HepG2 (cell line): ENCODE measurements around the gene DGKD. TPM values are rescaled to one million over a fixed set of nuclear protein-coding genes. Genes with fewer than 3 reads are reported as not detected.

Experiments
- HOXA9 ChIP-seq: sonication (generic); formaldehyde crosslinking; IDR thresholded peaks from 2 replicates; pipeline ENCODE4 v1.8.1; 2022; ENCODE audit warnings: missing genetic modification reagents, mild to moderate bottlenecking, moderate library complexity, borderline replicate concordance
- IRF2 ChIP-seq: IDR thresholded peaks from 2 replicates; pipeline ENCODE4 v1.6.1; 2018; ENCODE audit warnings: missing genetic modification reagents, missing compliant biosample characterization
- IRX3 ChIP-seq: sonication (generic); formaldehyde crosslinking; IDR thresholded peaks from 2 replicates; pipeline ENCODE4 v1.8.1; 2023; ENCODE audit warnings: mild to moderate bottlenecking, low read depth, missing genetic modification reagents, borderline replicate concordance
- MEF2D ChIP-seq: sonication (generic); formaldehyde crosslinking; IDR thresholded peaks from 2 replicates; pipeline ENCODE4 v1.5.1; 2020; ENCODE audit warnings: mild to moderate bottlenecking, missing genetic modification reagents
- POLR2AphosphoS2 ChIP-seq: IDR thresholded peaks from 2 replicates; pipeline ENCODE4 v1.6.1; 2011; ENCODE audit warnings: low read depth, low read length, improper control_type of control experiment
- TBX2 ChIP-seq: sonication (generic); formaldehyde crosslinking; IDR thresholded peaks from 2 replicates; pipeline ENCODE4 v1.5.0; 2020; ENCODE audit warnings: missing genetic modification reagents, mild to moderate bottlenecking, borderline replicate concordance
- ZBTB7A ChIP-seq: sonication (generic); formaldehyde crosslinking; IDR thresholded peaks from 2 replicates; pipeline ENCODE4 v1.8.0; 2022; ENCODE audit warnings: mild to moderate bottlenecking, missing genetic modification reagents
- ZNF160 ChIP-seq: sonication (generic); formaldehyde crosslinking; IDR thresholded peaks from 2 replicates; pipeline ENCODE4 v1.8.0; 2022; ENCODE audit warnings: mild to moderate bottlenecking, inconsistent platforms, missing genetic modification reagents
- ZNF552 ChIP-seq: sonication (generic); formaldehyde crosslinking; IDR thresholded peaks from 2 replicates; pipeline ENCODE4 v1.9.0; 2022; ENCODE audit warnings: missing genetic modification reagents, mild to moderate bottlenecking, borderline replicate concordance
- ZNF83 ChIP-seq: sonication (generic); formaldehyde crosslinking; IDR thresholded peaks from 2 replicates; pipeline ENCODE4 v1.4.0; 2020; ENCODE audit warnings: missing genetic modification reagents, mild to moderate bottlenecking, borderline replicate concordance
- ZSCAN9 ChIP-seq: IDR thresholded peaks from 2 replicates; pipeline ENCODE4 v1.6.1; 2016; ENCODE audit warnings: borderline replicate concordance
- polyA plus RNA-seq, 8 experiments: library from polyadenylated mRNA; depleted of rRNA in 3 of 8; stranded (reverse) in 7 of 8; unstranded in 1 of 8; fragments of >200 nt; fragmentation: Illumina TruSeq in 4 of 8; extraction: Trizol in 4 of 8; gene quantifications; 2 replicates each; pipeline versions ENCODE4 v1.2.1 to v1.2.3, GENCODE V29; 2011 to 2016; ENCODE audit warnings: low read depth in 4 of 8, missing spikeins in 1 of 8, mixed read lengths in 1 of 8; ENCODE audit not compliant: insufficient read depth in 1 of 8
- total RNA-seq, 5 experiments: library from RNA; depleted of rRNA; stranded (reverse); fragments of >200 nt; fragmentation: Illumina TruSeq; extraction: Trizol; gene quantifications; 2 replicates each; pipeline ENCODE4 v1.2.3, GENCODE V29; 2016; ENCODE audit warnings: low read depth in 1 of 5
- TF ChIP-seq, protein P1 (sequence below): sonication (generic); formaldehyde crosslinking; IDR thresholded peaks from 2 replicates; pipeline ENCODE4 v1.4.0; 2020; ENCODE audit warnings: missing genetic modification reagents
- TF ChIP-seq, protein P2 (sequence below): IDR thresholded peaks from 2 replicates; pipeline ENCODE4 v1.6.1; 2016; ENCODE audit warnings: low read depth, control low read depth
- TF ChIP-seq, protein P3 (sequence below): sonication (generic); formaldehyde crosslinking; IDR thresholded peaks from 2 replicates; pipeline ENCODE4 v1.4.0; 2020; ENCODE audit warnings: mild to moderate bottlenecking, missing genetic modification reagents, borderline replicate concordance
- TF ChIP-seq, protein P4 (sequence below): IDR thresholded peaks from 2 replicates; pipeline ENCODE4 v1.6.1; 2016; ENCODE audit warnings: missing compliant biosample characterization, missing genetic modification reagents, borderline replicate concordance
- TF ChIP-seq, protein P5 (sequence below): IDR thresholded peaks from 2 replicates; pipeline ENCODE4 v1.6.1; 2016; ENCODE audit warnings: low read depth, borderline replicate concordance

The DGKD gene
- total and polyA plus RNA-seq, 2 of the 13 experiments (the other 11 are each of a cell fraction or from before 2014, with no cell fraction given), result 24.5 to 33.2 TPM

DNA sequence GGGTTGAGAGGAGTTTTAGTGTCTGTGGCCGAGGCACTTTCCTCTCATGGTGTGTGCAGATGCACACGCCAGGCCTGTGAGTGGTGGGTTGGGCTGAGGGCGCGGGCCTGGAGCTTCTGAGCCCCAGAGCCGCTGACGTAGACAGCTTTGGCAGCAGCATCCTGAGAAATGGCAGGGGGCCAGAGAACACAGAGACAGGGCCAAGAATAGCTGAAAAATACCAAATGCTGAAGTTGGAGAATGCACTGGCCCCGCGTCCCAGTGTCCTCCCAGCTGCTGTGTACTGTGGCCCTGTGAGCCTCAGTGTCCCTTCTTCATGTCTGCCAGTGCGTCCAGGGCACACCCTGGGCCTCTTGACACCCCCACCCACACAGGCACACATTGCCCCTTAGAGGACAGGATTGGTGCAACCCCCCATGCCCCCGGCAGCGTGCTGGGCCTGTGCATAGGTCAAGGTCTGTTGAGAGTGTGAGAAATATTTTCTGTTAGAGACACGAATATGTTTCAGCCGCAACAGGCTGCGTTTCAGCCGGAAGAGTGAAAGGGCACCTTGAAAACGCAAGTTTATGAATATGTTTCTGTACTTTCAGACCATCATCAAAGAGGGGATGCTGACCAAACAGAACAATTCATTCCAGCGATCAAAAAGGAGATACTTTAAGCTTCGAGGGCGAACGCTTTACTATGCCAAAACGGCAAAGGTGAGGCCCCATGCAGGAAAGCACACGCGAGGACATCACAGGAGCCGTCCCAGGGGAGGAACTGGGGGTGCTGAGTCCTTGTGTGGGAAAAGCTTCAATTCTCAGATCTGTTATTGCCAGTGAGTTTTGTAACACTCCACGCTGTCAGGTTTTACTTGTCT is 33.6 kb downstream of the DGKD start (continued):
- TF ChIP-seq, protein P1, sequence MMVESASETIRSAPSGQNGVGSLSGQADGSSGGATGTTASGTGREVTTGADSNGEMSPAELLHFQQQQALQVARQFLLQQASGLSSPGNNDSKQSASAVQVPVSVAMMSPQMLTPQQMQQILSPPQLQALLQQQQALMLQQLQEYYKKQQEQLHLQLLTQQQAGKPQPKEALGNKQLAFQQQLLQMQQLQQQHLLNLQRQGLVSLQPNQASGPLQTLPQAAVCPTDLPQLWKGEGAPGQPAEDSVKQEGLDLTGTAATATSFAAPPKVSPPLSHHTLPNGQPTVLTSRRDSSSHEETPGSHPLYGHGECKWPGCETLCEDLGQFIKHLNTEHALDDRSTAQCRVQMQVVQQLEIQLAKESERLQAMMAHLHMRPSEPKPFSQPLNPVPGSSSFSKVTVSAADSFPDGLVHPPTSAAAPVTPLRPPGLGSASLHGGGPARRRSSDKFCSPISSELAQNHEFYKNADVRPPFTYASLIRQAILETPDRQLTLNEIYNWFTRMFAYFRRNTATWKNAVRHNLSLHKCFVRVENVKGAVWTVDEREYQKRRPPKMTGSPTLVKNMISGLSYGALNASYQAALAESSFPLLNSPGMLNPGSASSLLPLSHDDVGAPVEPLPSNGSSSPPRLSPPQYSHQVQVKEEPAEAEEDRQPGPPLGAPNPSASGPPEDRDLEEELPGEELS (CRISPR knock-in tag), result peak; percentile 59
- TF ChIP-seq ZNF160 (CRISPR knock-in tag), result no peak
- TF ChIP-seq, protein P2, sequence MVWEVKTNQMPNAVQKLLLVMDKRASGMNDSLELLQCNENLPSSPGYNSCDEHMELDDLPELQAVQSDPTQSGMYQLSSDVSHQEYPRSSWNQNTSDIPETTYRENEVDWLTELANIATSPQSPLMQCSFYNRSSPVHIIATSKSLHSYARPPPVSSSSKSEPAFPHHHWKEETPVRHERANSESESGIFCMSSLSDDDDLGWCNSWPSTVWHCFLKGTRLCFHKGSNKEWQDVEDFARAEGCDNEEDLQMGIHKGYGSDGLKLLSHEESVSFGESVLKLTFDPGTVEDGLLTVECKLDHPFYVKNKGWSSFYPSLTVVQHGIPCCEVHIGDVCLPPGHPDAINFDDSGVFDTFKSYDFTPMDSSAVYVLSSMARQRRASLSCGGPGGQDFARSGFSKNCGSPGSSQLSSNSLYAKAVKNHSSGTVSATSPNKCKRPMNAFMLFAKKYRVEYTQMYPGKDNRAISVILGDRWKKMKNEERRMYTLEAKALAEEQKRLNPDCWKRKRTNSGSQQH (CRISPR knock-in tag), result no peak
- TF ChIP-seq MEF2D (CRISPR knock-in tag), result no peak; the same call in 1 of the 2 replicates
- TF ChIP-seq, protein P3, sequence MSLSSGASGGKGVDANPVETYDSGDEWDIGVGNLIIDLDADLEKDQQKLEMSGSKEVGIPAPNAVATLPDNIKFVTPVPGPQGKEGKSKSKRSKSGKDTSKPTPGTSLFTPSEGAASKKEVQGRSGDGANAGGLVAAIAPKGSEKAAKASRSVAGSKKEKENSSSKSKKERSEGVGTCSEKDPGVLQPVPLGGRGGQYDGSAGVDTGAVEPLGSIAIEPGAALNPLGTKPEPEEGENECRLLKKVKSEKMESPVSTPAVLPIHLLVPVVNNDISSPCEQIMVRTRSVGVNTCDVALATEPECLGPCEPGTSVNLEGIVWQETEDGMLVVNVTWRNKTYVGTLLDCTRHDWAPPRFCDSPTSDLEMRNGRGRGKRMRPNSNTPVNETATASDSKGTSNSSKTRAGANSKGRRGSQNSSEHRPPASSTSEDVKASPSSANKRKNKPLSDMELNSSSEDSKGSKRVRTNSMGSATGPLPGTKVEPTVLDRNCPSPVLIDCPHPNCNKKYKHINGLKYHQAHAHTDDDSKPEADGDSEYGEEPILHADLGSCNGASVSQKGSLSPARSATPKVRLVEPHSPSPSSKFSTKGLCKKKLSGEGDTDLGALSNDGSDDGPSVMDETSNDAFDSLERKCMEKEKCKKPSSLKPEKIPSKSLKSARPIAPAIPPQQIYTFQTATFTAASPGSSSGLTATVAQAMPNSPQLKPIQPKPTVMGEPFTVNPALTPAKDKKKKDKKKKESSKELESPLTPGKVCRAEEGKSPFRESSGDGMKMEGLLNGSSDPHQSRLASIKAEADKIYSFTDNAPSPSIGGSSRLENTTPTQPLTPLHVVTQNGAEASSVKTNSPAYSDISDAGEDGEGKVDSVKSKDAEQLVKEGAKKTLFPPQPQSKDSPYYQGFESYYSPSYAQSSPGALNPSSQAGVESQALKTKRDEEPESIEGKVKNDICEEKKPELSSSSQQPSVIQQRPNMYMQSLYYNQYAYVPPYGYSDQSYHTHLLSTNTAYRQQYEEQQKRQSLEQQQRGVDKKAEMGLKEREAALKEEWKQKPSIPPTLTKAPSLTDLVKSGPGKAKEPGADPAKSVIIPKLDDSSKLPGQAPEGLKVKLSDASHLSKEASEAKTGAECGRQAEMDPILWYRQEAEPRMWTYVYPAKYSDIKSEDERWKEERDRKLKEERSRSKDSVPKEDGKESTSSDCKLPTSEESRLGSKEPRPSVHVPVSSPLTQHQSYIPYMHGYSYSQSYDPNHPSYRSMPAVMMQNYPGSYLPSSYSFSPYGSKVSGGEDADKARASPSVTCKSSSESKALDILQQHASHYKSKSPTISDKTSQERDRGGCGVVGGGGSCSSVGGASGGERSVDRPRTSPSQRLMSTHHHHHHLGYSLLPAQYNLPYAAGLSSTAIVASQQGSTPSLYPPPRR, result peak; percentile 79; the same call in 1 of the 2 replicates
- peak; percentile 59; the same call in 1 of the 2 replicates for TF ChIP-seq IRX3
- TF ChIP-seq ZNF83 (CRISPR knock-in tag), result no peak
- peak; percentile 90 for TF ChIP-seq ZBTB7A (CRISPR knock-in tag)
- no peak for TF ChIP-seq POLR2AphosphoS2
- no peak for TF ChIP-seq ZSCAN9
- TF ChIP-seq ZNF552 (CRISPR knock-in tag), result no peak
- peak; percentile 46; the same call in 1 of the 2 replicates for TF ChIP-seq IRF2 (CRISPR knock-in tag)
- TF ChIP-seq, protein P4, sequence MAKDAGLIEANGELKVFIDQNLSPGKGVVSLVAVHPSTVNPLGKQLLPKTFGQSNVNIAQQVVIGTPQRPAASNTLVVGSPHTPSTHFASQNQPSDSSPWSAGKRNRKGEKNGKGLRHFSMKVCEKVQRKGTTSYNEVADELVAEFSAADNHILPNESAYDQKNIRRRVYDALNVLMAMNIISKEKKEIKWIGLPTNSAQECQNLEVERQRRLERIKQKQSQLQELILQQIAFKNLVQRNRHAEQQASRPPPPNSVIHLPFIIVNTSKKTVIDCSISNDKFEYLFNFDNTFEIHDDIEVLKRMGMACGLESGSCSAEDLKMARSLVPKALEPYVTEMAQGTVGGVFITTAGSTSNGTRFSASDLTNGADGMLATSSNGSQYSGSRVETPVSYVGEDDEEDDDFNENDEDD (CRISPR knock-in tag), result peak; percentile 62; the same call in 1 of the 2 replicates
- TF ChIP-seq, protein P5, sequence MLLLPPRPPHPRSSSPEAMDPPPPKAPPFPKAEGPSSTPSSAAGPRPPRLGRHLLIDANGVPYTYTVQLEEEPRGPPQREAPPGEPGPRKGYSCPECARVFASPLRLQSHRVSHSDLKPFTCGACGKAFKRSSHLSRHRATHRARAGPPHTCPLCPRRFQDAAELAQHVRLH, result no peak
- peak; percentile 92 for TF ChIP-seq TBX2 (CRISPR knock-in tag)
- TF ChIP-seq HOXA9 (CRISPR knock-in tag), result no peak
